Skeletal muscle cell (primary cell): Measurements from ENCODE around the gene SLC16A7.
"Not testable (repeated sequence)": the region's sequence is repeated elsewhere in the genome, so short reads cannot be mapped to it uniquely, and the experiment has no call there.

ENCODE experiments used
- DNase-seq: peaks from one replicate; pipeline ENCODE4 v3.0.0-alpha.2; 2010; ENCODE audit warnings: low read depth
- H3K4me3 ChIP-seq: 2 replicates; pipeline ENCODE4 v1.5.1; 2011; ENCODE audit warnings: low read depth, mild to moderate bottlenecking, control low read depth, low read length, moderate library complexity

SLC16A7 gene

GRCh38 chr12:59716043-59716442 is 120.2 kb downstream of the SLC16A7 start:
- no peak for DNase-seq
- no peak overlapping the region for H3K4me3 ChIP-seq

GRCh38 chr12:59717436-59717835 is 121.6 kb downstream of the SLC16A7 start:
- no peak overlapping the region for H3K4me3 ChIP-seq
- no peak for DNase-seq

- no peak for DNase-seq
- H3K4me3 ChIP-seq: no peak overlapping the region
Measured at GRCh38 chr12:59719701-59720100, 123.9 kb downstream of the SLC16A7 start.

GRCh38 chr12:59723520-59723919 is 127.7 kb downstream of the SLC16A7 start:
- no peak overlapping the region for H3K4me3 ChIP-seq
- no peak for DNase-seq

- H3K4me3 ChIP-seq: no peak overlapping the region
- no peak for DNase-seq
Measured at GRCh38 chr12:59724011-59724695, 128.3 kb downstream of the SLC16A7 start.

- no peak for DNase-seq
- no peak overlapping the region for H3K4me3 ChIP-seq
Measured at GRCh38 chr12:59733200-59733599, 137.4 kb downstream of the SLC16A7 start.

- no peak for DNase-seq
- no peak overlapping the region for H3K4me3 ChIP-seq
Measured at GRCh38 chr12:59734371-59734770, 138.5 kb downstream of the SLC16A7 start.

GRCh38 chr12:59735231-59735630 is 139.4 kb downstream of the SLC16A7 start:
- no peak overlapping the region for H3K4me3 ChIP-seq
- no peak for DNase-seq

GRCh38 chr12:59736359-59736758 is 140.5 kb downstream of the SLC16A7 start:
- H3K4me3 ChIP-seq: no peak overlapping the region
- DNase-seq: no peak

- DNase-seq: peak; percentile 73
- no peak overlapping the region for H3K4me3 ChIP-seq
Measured at GRCh38 chr12:59736786-59737185, 141.0 kb downstream of the SLC16A7 start.

- no peak for DNase-seq
Measured at GRCh38 chr12:59737725-59738463, 142.1 kb downstream of the SLC16A7 start.

GRCh38 chr12:59742841-59743240 is 147.0 kb downstream of the SLC16A7 start:
- peak; percentile 37 for DNase-seq

More at GRCh38 chr12:59737725-59738463, 142.1 kb downstream of the SLC16A7 start:
- no peak overlapping the region for H3K4me3 ChIP-seq

GRCh38 chr12:59744564-59744963 is 148.7 kb downstream of the SLC16A7 start:
- no peak overlapping the region for H3K4me3 ChIP-seq
- no peak for DNase-seq

More at GRCh38 chr12:59742841-59743240, 147.0 kb downstream of the SLC16A7 start:
- H3K4me3 ChIP-seq: no peak overlapping the region

GRCh38 chr12:59751091-59751490 is 155.3 kb downstream of the SLC16A7 start:
- not testable (repeated sequence) for H3K4me3 ChIP-seq, DNase-seq

GRCh38 chr12:59761542-59761941 is 165.7 kb downstream of the SLC16A7 start:
- no peak overlapping the region for H3K4me3 ChIP-seq
- no peak for DNase-seq

GRCh38 chr12:59763835-59764234 is 168.0 kb downstream of the SLC16A7 start:
- no peak for DNase-seq
- H3K4me3 ChIP-seq: no peak overlapping the region

GRCh38 chr12:59768031-59768430 is 172.2 kb downstream of the SLC16A7 start:
- no peak overlapping the region for H3K4me3 ChIP-seq

GRCh38 chr12:59780605-59781135 is 184.8 kb downstream of the SLC16A7 start:
- DNase-seq: peak; percentile 29
- H3K4me3 ChIP-seq: no peak overlapping the region

More at GRCh38 chr12:59768031-59768430, 172.2 kb downstream of the SLC16A7 start:
- no peak for DNase-seq

- H3K4me3 ChIP-seq: no peak overlapping the region
- DNase-seq: no peak
Measured at GRCh38 chr12:59787610-59788009, 191.8 kb downstream of the SLC16A7 start.

- H3K4me3 ChIP-seq: no peak overlapping the region
- DNase-seq: no peak
Measured at GRCh38 chr12:59792647-59793046, 196.8 kb downstream of the SLC16A7 start.

- DNase-seq: no peak
- no peak overlapping the region for H3K4me3 ChIP-seq
Measured at GRCh38 chr12:59803735-59804134, 207.9 kb downstream of the SLC16A7 start.
